Loucy (cell line): ENCODE results near the gene PPM1N.
A peak's percentile ranks its signal among the peaks of the same experiment; 100 is the strongest.

Source experiments
- H2AFZ ChIP-seq: fragments of 200-600 bp; sonication (generic); 2 replicates; pipeline ENCODE4 v1.6.0; 2016; ENCODE audit warnings: antibody characterized with exemption, mild to moderate bottlenecking, low read length, moderate library complexity
- H3F3A ChIP-seq: fragments of 200-600 bp; 2 replicates; pipeline ENCODE4 v1.6.0; 2016; ENCODE audit warnings: antibody characterized with exemption, low read depth, mild to moderate bottlenecking
- H3K27me3 ChIP-seq: fragments of 200-600 bp; sonication (generic); 2 replicates; pipeline ENCODE4 v1.6.1; 2014; ENCODE audit warnings: low read length, mild to moderate bottlenecking; ENCODE audit not compliant: insufficient read depth, poor library complexity, severe bottlenecking
- H3K36me3 ChIP-seq: fragments of 200-600 bp; sonication (generic); 2 replicates; pipeline ENCODE4 v1.6.1; 2016; ENCODE audit warnings: low read length; ENCODE audit not compliant: insufficient read depth
- H3K4me1 ChIP-seq: fragments of 200-600 bp; sonication (generic); 2 replicates; pipeline ENCODE4 v1.5.1; 2014; ENCODE audit warnings: low read length, mild to moderate bottlenecking; ENCODE audit not compliant: insufficient read depth, poor library complexity, severe bottlenecking
- H3K4me2 ChIP-seq: fragments of 200-600 bp; sonication (generic); 2 replicates; pipeline ENCODE4 v1.6.0; 2014; ENCODE audit warnings: antibody characterized with exemption, low read length, low read depth, mild to moderate bottlenecking; ENCODE audit not compliant: poor library complexity, severe bottlenecking
- H3K4me3 ChIP-seq: fragments of 200-600 bp; sonication (generic); 2 replicates; pipeline ENCODE4 v1.5.1; 2014; ENCODE audit warnings: low read length, mild to moderate bottlenecking, mixed read lengths; ENCODE audit not compliant: poor library complexity, severe bottlenecking
- H3K79me2 ChIP-seq: fragments of 200-600 bp; sonication (generic); 2 replicates; pipeline ENCODE4 v1.6.1; 2014; ENCODE audit warnings: low read length; ENCODE audit not compliant: insufficient read depth
- H3K9ac ChIP-seq: fragments of 200-600 bp; sonication (generic); 2 replicates; pipeline ENCODE4 v1.6.0; 2014; ENCODE audit warnings: mild to moderate bottlenecking, low read depth, low read length, moderate library complexity; ENCODE audit not compliant: poor library complexity, severe bottlenecking
- H3K9me2 ChIP-seq: fragments of 200-600 bp; sonication (generic); replicated peaks from 2 replicates; pipeline ENCODE4 v1.6.1; 2016; ENCODE audit warnings: low read depth, low read length, mixed read lengths
- H3K9me3 ChIP-seq: fragments of 200-600 bp; sonication (generic); 2 replicates; pipeline ENCODE4 v1.6.1; 2014; ENCODE audit warnings: mild to moderate bottlenecking, antibody characterized with exemption, low read length, low read depth; ENCODE audit not compliant: insufficient read depth
- H4K20me1 ChIP-seq: fragments of 200-600 bp; sonication (generic); 2 replicates; pipeline ENCODE4 v1.6.0; 2014; ENCODE audit warnings: antibody characterized with exemption, low read length, mild to moderate bottlenecking; ENCODE audit not compliant: insufficient read depth, poor library complexity, severe bottlenecking
- EZH2phosphoT487 ChIP-seq: fragments of 200-600 bp; IDR thresholded peaks from 2 replicates; pipeline ENCODE4 v1.6.1; 2018; ENCODE audit warnings: antibody characterized with exemption, mild to moderate bottlenecking, moderate library complexity, borderline replicate concordance
- TF ChIP-seq, protein P1 (sequence below): fragments of 200-600 bp; sonication (generic); conservative IDR thresholded peaks from 2 replicates; pipeline ENCODE4 v1.5.1; 2014; ENCODE audit warnings: mild to moderate bottlenecking, antibody characterized with exemption, low read length

Gene PPM1N

DNA sequence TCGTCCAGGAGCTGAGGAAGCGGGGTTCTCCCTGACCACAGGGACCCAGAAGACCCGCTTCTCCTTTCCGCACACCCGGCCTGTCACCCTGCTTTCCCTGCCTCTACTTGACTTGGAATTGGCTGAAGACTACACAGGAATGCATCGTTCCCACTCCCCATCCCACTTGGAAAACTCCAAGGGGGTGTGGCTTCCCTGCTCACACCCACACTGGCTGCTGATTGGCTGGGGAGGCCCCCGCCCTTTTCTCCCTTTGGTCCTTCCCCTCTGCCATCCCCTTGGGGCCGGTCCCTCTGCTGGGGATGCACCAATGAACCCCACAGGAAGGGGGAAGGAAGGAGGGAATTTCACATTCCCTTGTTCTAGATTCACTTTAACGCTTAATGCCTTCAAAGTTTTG is 27.9 kb downstream of the PPM1N start:
- no peaks in the 10 kb centered on the region for H3K4me1 ChIP-seq
- no peaks in the 10 kb centered on the region; the same call in 1 of the 2 replicates for H3F3A ChIP-seq
- no peaks in the 10 kb centered on the region for H3K9me2 ChIP-seq
- no peaks in the 10 kb centered on the region for H3K79me2 ChIP-seq
- peaks cover 9% of the 10 kb centered on the region for H4K20me1 ChIP-seq
- no peak overlapping the region for H3K4me2 ChIP-seq
- H3K27me3 ChIP-seq = no peaks in the 10 kb centered on the region
- TF ChIP-seq EZH2phosphoT487 = no peak
- TF ChIP-seq, protein P1, sequence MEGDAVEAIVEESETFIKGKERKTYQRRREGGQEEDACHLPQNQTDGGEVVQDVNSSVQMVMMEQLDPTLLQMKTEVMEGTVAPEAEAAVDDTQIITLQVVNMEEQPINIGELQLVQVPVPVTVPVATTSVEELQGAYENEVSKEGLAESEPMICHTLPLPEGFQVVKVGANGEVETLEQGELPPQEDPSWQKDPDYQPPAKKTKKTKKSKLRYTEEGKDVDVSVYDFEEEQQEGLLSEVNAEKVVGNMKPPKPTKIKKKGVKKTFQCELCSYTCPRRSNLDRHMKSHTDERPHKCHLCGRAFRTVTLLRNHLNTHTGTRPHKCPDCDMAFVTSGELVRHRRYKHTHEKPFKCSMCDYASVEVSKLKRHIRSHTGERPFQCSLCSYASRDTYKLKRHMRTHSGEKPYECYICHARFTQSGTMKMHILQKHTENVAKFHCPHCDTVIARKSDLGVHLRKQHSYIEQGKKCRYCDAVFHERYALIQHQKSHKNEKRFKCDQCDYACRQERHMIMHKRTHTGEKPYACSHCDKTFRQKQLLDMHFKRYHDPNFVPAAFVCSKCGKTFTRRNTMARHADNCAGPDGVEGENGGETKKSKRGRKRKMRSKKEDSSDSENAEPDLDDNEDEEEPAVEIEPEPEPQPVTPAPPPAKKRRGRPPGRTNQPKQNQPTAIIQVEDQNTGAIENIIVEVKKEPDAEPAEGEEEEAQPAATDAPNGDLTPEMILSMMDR = no peak
- H3K36me3 ChIP-seq = peaks cover 62% of the 10 kb centered on the region
- H3K9me3 ChIP-seq = no peaks in the 10 kb centered on the region
- H2AFZ ChIP-seq = no peak overlapping the region
- H3K4me3 ChIP-seq = no peak overlapping the region
- H3K9ac ChIP-seq = no peak overlapping the region

GRCh38 chr19:45526971-45527370 is 28.7 kb downstream of the PPM1N start:
- H3K9me2 ChIP-seq = no peaks in the 10 kb centered on the region
- 0 out of 2 replicates have a peak, but pooled peaks cover 1% of the 10 kb centered on the region for H3K9me3 ChIP-seq
- no peak for TF ChIP-seq EZH2phosphoT487
- TF ChIP-seq, protein P1 = no peak
- no peaks in the 10 kb centered on the region for H3K4me1 ChIP-seq
- no peaks in the 10 kb centered on the region for H3K27me3 ChIP-seq
- no peak overlapping the region for H3K4me2 ChIP-seq
- peaks cover 6% of the 10 kb centered on the region for H4K20me1 ChIP-seq
- H3F3A ChIP-seq = no peaks in the 10 kb centered on the region; the same call in 1 of the 2 replicates
- H2AFZ ChIP-seq = no peak overlapping the region
- H3K36me3 ChIP-seq = peaks cover 53% of the 10 kb centered on the region
- no peak overlapping the region for H3K4me3 ChIP-seq
- no peaks in the 10 kb centered on the region for H3K79me2 ChIP-seq
- no peak overlapping the region for H3K9ac ChIP-seq

- Histone ChIP-seq H3K27me3 (no peaks in the 10 kb centered on the region), H3K4me1 (no peaks in the 10 kb centered on the region), H3K9ac (no peak overlapping the region), H3F3A (no peaks in the 10 kb centered on the region; the same call in 1 of the 2 replicates), H2AFZ (no peak overlapping the region), H3K79me2 (no peaks in the 10 kb centered on the region), H4K20me1 (peaks cover 6% of the 10 kb centered on the region), H3K9me2 (no peaks in the 10 kb centered on the region), H3K9me3 (0 out of 2 replicates have a peak, but pooled peaks cover 3% of the 10 kb centered on the region), H3K36me3 (peaks cover 47% of the 10 kb centered on the region), H3K4me2 (no peak overlapping the region), H3K4me3 (no peak overlapping the region)
- TF ChIP-seq, protein P1 = peak; percentile 22; the same call in 1 of the 2 replicates
- no peak for TF ChIP-seq EZH2phosphoT487
Observed at GRCh38 chr19:45527731-45528130, 29.5 kb downstream of the PPM1N start.
